Testis (tissue), 2 donors: ENCODE data around the gene HBG2.

ENCODE experiments used
- POLR2A ChIP-seq: fragments of 450-650 bp; IDR thresholded peaks from one replicate; pipeline ENCODE4 v1.6.1; 2017; ENCODE audit warnings: antibody characterized with exemption, mild to moderate bottlenecking, moderate library complexity
- TF ChIP-seq, protein P1 (sequence below), 3 experiments: fragments of 450-650 bp in 2 of 3; fragments of 200-600 bp in 1 of 3; sonication (generic) in 1 of 3; IDR thresholded peaks; one replicate each; pipeline ENCODE4 v1.5.1; 2016 to 2019; ENCODE audit warnings: antibody characterized with exemption in 3 of 3, mild to moderate bottlenecking in 2 of 3, moderate library complexity in 1 of 3

DNA sequence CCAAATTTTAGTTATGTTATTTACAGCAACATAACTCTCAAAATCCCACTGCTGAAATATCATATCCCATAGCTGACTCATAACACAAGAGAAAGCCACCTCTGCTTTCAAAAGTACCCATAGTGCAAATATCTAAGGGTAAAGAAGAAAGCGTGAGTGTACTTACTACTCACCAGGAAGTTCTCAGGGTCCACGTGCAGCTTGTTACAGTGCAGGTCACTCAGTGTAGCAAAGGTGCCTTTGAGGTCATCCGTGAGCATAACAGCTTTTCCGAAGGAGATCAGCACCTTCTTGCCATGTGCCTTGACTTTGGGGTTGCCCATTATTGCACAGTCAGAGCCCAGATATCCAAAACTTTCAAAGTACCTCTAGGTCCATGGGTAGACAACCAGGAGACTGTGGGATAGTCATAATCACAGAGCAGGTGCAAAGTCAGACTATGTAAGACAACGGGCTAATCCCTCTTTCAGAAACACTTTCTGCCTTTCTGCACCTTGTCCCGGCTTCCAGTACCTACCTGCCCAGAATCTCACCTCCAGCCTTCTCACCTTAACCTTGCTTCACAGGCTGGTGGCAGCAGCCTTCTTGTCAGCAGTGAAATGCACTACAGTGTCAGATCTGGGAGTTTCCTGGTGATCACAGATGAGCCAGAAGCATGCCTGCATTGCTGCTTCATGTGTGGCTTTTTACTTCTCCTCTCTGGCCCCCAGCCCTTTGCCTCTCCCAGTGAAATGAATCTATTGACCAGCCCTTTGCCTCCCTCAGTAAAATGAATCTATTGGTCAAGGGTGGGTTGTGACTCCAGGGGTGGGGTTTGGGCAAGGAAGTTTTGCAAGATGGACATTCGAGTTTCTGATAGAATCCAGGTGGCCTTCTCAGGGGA is 11.4 kb downstream of the HBG2 start:
- TF ChIP-seq, protein P1, sequence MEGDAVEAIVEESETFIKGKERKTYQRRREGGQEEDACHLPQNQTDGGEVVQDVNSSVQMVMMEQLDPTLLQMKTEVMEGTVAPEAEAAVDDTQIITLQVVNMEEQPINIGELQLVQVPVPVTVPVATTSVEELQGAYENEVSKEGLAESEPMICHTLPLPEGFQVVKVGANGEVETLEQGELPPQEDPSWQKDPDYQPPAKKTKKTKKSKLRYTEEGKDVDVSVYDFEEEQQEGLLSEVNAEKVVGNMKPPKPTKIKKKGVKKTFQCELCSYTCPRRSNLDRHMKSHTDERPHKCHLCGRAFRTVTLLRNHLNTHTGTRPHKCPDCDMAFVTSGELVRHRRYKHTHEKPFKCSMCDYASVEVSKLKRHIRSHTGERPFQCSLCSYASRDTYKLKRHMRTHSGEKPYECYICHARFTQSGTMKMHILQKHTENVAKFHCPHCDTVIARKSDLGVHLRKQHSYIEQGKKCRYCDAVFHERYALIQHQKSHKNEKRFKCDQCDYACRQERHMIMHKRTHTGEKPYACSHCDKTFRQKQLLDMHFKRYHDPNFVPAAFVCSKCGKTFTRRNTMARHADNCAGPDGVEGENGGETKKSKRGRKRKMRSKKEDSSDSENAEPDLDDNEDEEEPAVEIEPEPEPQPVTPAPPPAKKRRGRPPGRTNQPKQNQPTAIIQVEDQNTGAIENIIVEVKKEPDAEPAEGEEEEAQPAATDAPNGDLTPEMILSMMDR (IDR thresholded peaks at IDR 0.05), result no peak
- no peak for TF ChIP-seq POLR2A
